Tibial nerve (tissue), 3 donors: Measurements from ENCODE around the gene DUSP14.

ENCODE experiments used
- POLR2A ChIP-seq, 2 donors: fragments of 450-650 bp; IDR thresholded peaks; one replicate each; pipeline ENCODE4 v1.6.1; 2017; ENCODE audit warnings: antibody characterized with exemption in 2 of 2, mild to moderate bottlenecking in 2 of 2, moderate library complexity in 2 of 2
- TF ChIP-seq, protein P1 (sequence below), 5 experiments: fragments of 200-600 bp in 3 of 5; fragments of 450-650 bp in 2 of 5; sonication (generic) in 3 of 5; IDR thresholded peaks; one replicate each; pipeline ENCODE4 v1.5.1; 2016 to 2019; ENCODE audit warnings: antibody characterized with exemption in 5 of 5, mild to moderate bottlenecking in 3 of 5, moderate library complexity in 2 of 5

DNA sequence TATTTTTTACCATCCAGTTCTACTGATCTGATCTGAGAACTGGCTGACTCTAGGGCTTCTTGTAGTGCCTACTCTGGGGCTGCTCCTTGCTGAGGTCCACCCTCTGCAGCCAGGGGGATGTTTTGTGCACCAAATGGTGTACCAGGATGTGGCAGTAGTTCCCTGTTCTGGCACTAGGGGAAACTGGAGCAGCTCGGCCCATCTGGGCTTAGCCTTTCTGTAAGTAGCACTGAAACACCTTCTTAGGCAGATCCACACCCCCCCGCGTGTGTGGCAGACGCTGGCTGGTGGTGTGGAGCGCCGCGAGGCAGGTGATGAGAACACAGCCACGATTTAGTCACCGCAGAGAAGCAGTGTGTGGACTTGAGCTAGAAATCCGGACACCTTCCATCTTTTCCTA is 17.0 kb downstream of the DUSP14 start:
- TF ChIP-seq, protein P1, sequence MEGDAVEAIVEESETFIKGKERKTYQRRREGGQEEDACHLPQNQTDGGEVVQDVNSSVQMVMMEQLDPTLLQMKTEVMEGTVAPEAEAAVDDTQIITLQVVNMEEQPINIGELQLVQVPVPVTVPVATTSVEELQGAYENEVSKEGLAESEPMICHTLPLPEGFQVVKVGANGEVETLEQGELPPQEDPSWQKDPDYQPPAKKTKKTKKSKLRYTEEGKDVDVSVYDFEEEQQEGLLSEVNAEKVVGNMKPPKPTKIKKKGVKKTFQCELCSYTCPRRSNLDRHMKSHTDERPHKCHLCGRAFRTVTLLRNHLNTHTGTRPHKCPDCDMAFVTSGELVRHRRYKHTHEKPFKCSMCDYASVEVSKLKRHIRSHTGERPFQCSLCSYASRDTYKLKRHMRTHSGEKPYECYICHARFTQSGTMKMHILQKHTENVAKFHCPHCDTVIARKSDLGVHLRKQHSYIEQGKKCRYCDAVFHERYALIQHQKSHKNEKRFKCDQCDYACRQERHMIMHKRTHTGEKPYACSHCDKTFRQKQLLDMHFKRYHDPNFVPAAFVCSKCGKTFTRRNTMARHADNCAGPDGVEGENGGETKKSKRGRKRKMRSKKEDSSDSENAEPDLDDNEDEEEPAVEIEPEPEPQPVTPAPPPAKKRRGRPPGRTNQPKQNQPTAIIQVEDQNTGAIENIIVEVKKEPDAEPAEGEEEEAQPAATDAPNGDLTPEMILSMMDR (IDR thresholded peaks at IDR 0.05) = peak in 4 of 5 experiments; percentile 13 to 21 (median 16)
- no peak for TF ChIP-seq POLR2A (IDR thresholded peaks at IDR 0.05)
